Measurements from ENCODE around the gene MRE11. TPM values are rescaled to one million over a fixed set of nuclear protein-coding genes. Genes with fewer than 3 reads are reported as not detected.

Gene MRE11
- total RNA-seq, 1 donor from 2014 or later = 14.1 TPM

DNA sequence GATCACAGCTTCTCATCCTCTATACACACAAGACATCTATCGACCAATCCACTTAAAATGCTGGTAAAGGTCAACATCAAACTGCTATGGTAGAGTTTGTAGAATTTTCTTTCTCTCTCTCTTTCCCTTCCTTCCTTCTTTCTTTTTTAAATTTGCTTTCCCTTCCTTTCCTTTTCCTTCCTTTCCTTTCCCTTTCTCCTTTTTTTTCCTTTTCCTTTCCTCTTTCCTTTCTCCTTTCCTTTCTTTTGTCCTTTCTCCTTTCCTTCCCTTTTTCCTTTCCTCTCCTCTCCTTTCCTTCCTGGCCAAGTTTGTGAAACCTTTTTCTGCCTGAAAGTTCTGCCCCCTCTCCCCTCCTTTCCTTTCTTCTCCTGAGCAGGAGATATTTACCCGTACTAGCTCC is 21.8 kb upstream of the MRE11 start:
- no peak overlapping the region for H3K27ac ChIP-seq (ENCODE audit: low read depth, low read length)
- H3K9me3 Mint-ChIP-seq (ENCODE audit: unreplicated experiment) = peaks cover 3% of the 10 kb centered on the region
- H3K27me3 ChIP-seq (ENCODE audit: insufficient read depth, low read length) = peaks cover 12% of the 10 kb centered on the region
- H3K27me3 Mint-ChIP-seq (ENCODE audit: low read depth, unreplicated experiment) = peaks cover 6% of the 10 kb centered on the region
- no peaks in the 10 kb centered on the region for H4K20me1 ChIP-seq (ENCODE audit: insufficient read depth, low read length)
- H3K9ac ChIP-seq (ENCODE audit: low read length) = no peak overlapping the region
- no peak overlapping the region for H3K27ac Mint-ChIP-seq (ENCODE audit: unreplicated experiment)
- TF ChIP-seq EZH2 (IDR thresholded peaks at IDR 0.05; ENCODE audit: insufficient read depth, low read length) = no peak
- TF ChIP-seq, protein P1, sequence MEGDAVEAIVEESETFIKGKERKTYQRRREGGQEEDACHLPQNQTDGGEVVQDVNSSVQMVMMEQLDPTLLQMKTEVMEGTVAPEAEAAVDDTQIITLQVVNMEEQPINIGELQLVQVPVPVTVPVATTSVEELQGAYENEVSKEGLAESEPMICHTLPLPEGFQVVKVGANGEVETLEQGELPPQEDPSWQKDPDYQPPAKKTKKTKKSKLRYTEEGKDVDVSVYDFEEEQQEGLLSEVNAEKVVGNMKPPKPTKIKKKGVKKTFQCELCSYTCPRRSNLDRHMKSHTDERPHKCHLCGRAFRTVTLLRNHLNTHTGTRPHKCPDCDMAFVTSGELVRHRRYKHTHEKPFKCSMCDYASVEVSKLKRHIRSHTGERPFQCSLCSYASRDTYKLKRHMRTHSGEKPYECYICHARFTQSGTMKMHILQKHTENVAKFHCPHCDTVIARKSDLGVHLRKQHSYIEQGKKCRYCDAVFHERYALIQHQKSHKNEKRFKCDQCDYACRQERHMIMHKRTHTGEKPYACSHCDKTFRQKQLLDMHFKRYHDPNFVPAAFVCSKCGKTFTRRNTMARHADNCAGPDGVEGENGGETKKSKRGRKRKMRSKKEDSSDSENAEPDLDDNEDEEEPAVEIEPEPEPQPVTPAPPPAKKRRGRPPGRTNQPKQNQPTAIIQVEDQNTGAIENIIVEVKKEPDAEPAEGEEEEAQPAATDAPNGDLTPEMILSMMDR (IDR thresholded peaks at IDR 0.05; ENCODE audit: insufficient read depth, low read depth, low read length) = no peak
- H3K36me3 Mint-ChIP-seq (ENCODE audit: low read depth, unreplicated experiment) = no peaks in the 10 kb centered on the region
- no peak overlapping the region for H2AFZ ChIP-seq (ENCODE audit: low read depth, low read length)
- no peak for FAIRE-seq
- no peaks in the 10 kb centered on the region for H3K79me2 ChIP-seq (ENCODE audit: insufficient read depth, low read length)
- no peak overlapping the region for H3K4me3 Mint-ChIP-seq (ENCODE audit: unreplicated experiment)
- no peaks in the 10 kb centered on the region for H3K36me3 ChIP-seq (ENCODE audit: insufficient read depth, low read length)
- H3K4me1 ChIP-seq (ENCODE audit: insufficient read depth, low read length) = no peaks in the 10 kb centered on the region
- H3K9me3 ChIP-seq (ENCODE audit: insufficient read depth, low read depth, low read length) = no peaks in the 10 kb centered on the region
- H3K4me3 ChIP-seq (ENCODE audit: insufficient read depth, low read depth, low read length) = no peak overlapping the region
- H3K4me2 ChIP-seq (ENCODE audit: low read length) = no peak overlapping the region
- DNase-seq (ENCODE audit: low read depth) = no peak
- no peaks in the 10 kb centered on the region for H3K4me1 Mint-ChIP-seq (ENCODE audit: low read depth, unreplicated experiment)

GRCh38 chr11:94513091-94513490 is 19.4 kb upstream of the MRE11 start:
- Histone ChIP-seq H3K4me1 (ENCODE audit: insufficient read depth, low read length) (no peaks in the 10 kb centered on the region), H3K27me3 (ENCODE audit: insufficient read depth, low read length) (peaks cover 12% of the 10 kb centered on the region), H3K4me3 (ENCODE audit: insufficient read depth, low read depth, low read length) (no peak overlapping the region), H3K36me3 (ENCODE audit: insufficient read depth, low read length) (no peaks in the 10 kb centered on the region), H3K27ac (ENCODE audit: low read depth, low read length) (no peak overlapping the region), H3K4me2 (ENCODE audit: low read length) (peak overlapping the region; percentile 86), H2AFZ (ENCODE audit: low read depth, low read length) (peak overlapping the region; percentile 13), H3K9ac (ENCODE audit: low read length) (no peak overlapping the region), H3K79me2 (ENCODE audit: insufficient read depth, low read length) (no peaks in the 10 kb centered on the region), H4K20me1 (ENCODE audit: insufficient read depth, low read length) (no peaks in the 10 kb centered on the region), H3K9me3 (ENCODE audit: insufficient read depth, low read depth, low read length) (no peaks in the 10 kb centered on the region)
- FAIRE-seq = no peak
- Mint-ChIP-seq H3K9me3 (ENCODE audit: unreplicated experiment) (peaks cover 3% of the 10 kb centered on the region), H3K27me3 (ENCODE audit: low read depth, unreplicated experiment) (peaks cover 6% of the 10 kb centered on the region), H3K27ac (ENCODE audit: unreplicated experiment) (no peak overlapping the region), H3K4me3 (ENCODE audit: unreplicated experiment) (no peak overlapping the region), H3K4me1 (ENCODE audit: low read depth, unreplicated experiment) (no peaks in the 10 kb centered on the region), H3K36me3 (ENCODE audit: low read depth, unreplicated experiment) (no peaks in the 10 kb centered on the region)
- TF ChIP-seq, protein P1 (IDR thresholded peaks at IDR 0.05; ENCODE audit: insufficient read depth, low read depth, low read length) = no peak
- no peak for TF ChIP-seq EZH2 (IDR thresholded peaks at IDR 0.05; ENCODE audit: insufficient read depth, low read length)
- no peak for DNase-seq (ENCODE audit: low read depth)

GRCh38 chr11:94511932-94512781 is 18.5 kb upstream of the MRE11 start, which contains the start of gene C11orf97:
TSS of gene C11orf97 (plus strand) at chr11:94512461. CDS start at chr11:94512529, 68 bp downstream.
- Histone ChIP-seq H3K4me2 (ENCODE audit: low read length) (peak within 1 kb of the TSS; percentile 86), H2AFZ (ENCODE audit: low read depth, low read length) (peak within 1 kb of the TSS; percentile 79), H3K27ac (ENCODE audit: low read depth, low read length) (no peak within 1 kb of the TSS), H3K4me3 (ENCODE audit: insufficient read depth, low read depth, low read length) (peak within 1 kb of the TSS; percentile 54), H4K20me1 (ENCODE audit: insufficient read depth, low read length) (no peaks in the 10 kb centered on the region), H3K4me1 (ENCODE audit: insufficient read depth, low read length) (no peaks in the 10 kb centered on the region), H3K79me2 (ENCODE audit: insufficient read depth, low read length) (no peaks in the 10 kb centered on the region), H3K36me3 (ENCODE audit: insufficient read depth, low read length) (no peaks in the 10 kb centered on the region), H3K9ac (ENCODE audit: low read length) (peak within 1 kb of the TSS; percentile 44), H3K27me3 (ENCODE audit: insufficient read depth, low read length) (peaks cover 10% of the 10 kb centered on the region), H3K9me3 (ENCODE audit: insufficient read depth, low read depth, low read length) (no peaks in the 10 kb centered on the region)
- Mint-ChIP-seq H3K4me3 (ENCODE audit: unreplicated experiment) (peak within 1 kb of the TSS; percentile 83), H3K36me3 (ENCODE audit: low read depth, unreplicated experiment) (no peaks in the 10 kb centered on the region), H3K27me3 (ENCODE audit: low read depth, unreplicated experiment) (peaks cover 6% of the 10 kb centered on the region), H3K4me1 (ENCODE audit: low read depth, unreplicated experiment) (no peaks in the 10 kb centered on the region), H3K9me3 (ENCODE audit: unreplicated experiment) (peaks cover 3% of the 10 kb centered on the region), H3K27ac (ENCODE audit: unreplicated experiment) (no peak within 1 kb of the TSS)
- TF ChIP-seq, protein P1 (IDR thresholded peaks at IDR 0.05; ENCODE audit: insufficient read depth, low read depth, low read length) = no peak
- TF ChIP-seq EZH2 (IDR thresholded peaks at IDR 0.05; ENCODE audit: insufficient read depth, low read length) = no peak
- no peak for DNase-seq (ENCODE audit: low read depth)
- no peak for FAIRE-seq
